Gastroesophageal sphincter (tissue), 4 donors: Measurements from ENCODE around the gene NDUFS1. TPM values are rescaled to one million over a fixed set of nuclear protein-coding genes. Genes with fewer than 3 reads are reported as not detected.

Experiments used
- ATAC-seq: fragments of 150-250 bp; one replicate; pipeline ENCODE4 v1.9.1; 2016; ENCODE audit warnings: mild to moderate bottlenecking, moderate library complexity
- H3K27ac ChIP-seq, 4 donors: fragments of 200-600 bp; sonication (generic) in 3 of 4; 1 replicate in 3 of 4; 2 replicates in 1 of 4; pipeline ENCODE4 v1.5.1; 2016 to 2019
- H3K27me3 ChIP-seq: fragments of 200-600 bp; sonication (generic); one replicate; pipeline ENCODE4 v1.5.1; 2019
- H3K36me3 ChIP-seq, 2 donors: fragments of 200-600 bp; sonication (generic); one replicate each; pipeline ENCODE4 v1.5.1; 2019; ENCODE audit warnings: control low read depth in 1 of 2
- H3K4me1 ChIP-seq, 3 donors: fragments of 200-600 bp; sonication (generic); 1 replicate in 2 of 3; 2 replicates in 1 of 3; pipeline ENCODE4 v1.5.1; 2016 to 2019; ENCODE audit warnings: control low read depth in 2 of 3
- H3K4me3 ChIP-seq, 2 donors: fragments of 200-600 bp; sonication (generic); one replicate each; pipeline ENCODE4 v1.5.1; 2019; ENCODE audit warnings: mild to moderate bottlenecking in 1 of 2, moderate library complexity in 1 of 2
- H3K9me3 ChIP-seq, 3 donors: fragments of 200-600 bp; sonication (generic); one replicate each; pipeline ENCODE4 v1.5.1; 2017 to 2019; ENCODE audit warnings: control low read depth in 2 of 3
- EP300 ChIP-seq: sonication (generic); formaldehyde crosslinking; IDR thresholded peaks from one replicate; pipeline ENCODE4 v1.6.1; 2017; ENCODE audit warnings: antibody characterized with exemption, mild to moderate bottlenecking
- POLR2A ChIP-seq, 2 donors: fragments of 450-650 bp; IDR thresholded peaks; one replicate each; pipeline ENCODE4 v1.6.1; 2017; ENCODE audit warnings: antibody characterized with exemption in 2 of 2, mild to moderate bottlenecking in 2 of 2, moderate library complexity in 1 of 2
- POLR2AphosphoS5 ChIP-seq: sonication (generic); formaldehyde crosslinking; IDR thresholded peaks from one replicate; pipeline ENCODE4 v1.6.1; 2017; ENCODE audit warnings: antibody characterized with exemption
- WGBS, 2 donors: methylation state at CpG; one replicate each; pipeline ENCODE4 v1.1.5; 2018; ENCODE audit warnings: low coverage in 1 of 2; 5-methylcytosine and 5-hydroxymethylcytosine counted together
- small RNA-seq, 4 donors: library from RNA; depleted of rRNA; stranded (forward); fragments of <200 nt; gene quantifications; one replicate each; pipeline ENCODE3, GENCODE V24; 2016
- total RNA-seq, 4 donors: library from RNA; depleted of rRNA; stranded (reverse); fragments of >200 nt; gene quantifications; one replicate each; pipeline ENCODE4 v1.1.0, GENCODE V29; 2016
- TF ChIP-seq, protein P1 (sequence below), 4 experiments: fragments of 200-600 bp in 2 of 4; fragments of 450-650 bp in 2 of 4; sonication (generic) in 1 of 4; IDR thresholded peaks; one replicate each; pipeline ENCODE4 v1.5.1; 2017 to 2019; ENCODE audit warnings: antibody characterized with exemption in 4 of 4, mild to moderate bottlenecking in 2 of 4, moderate library complexity in 2 of 4

NDUFS1 gene
- total RNA-seq, 4 donors from 2014 or later: 101 to 165 (median 123) TPM

GRCh38 chr2:206075113-206075512 is 84.1 kb downstream of the NDUFS1 start:
- no peak for TF ChIP-seq POLR2A (IDR thresholded peaks at IDR 0.05)
- TF ChIP-seq, protein P1, sequence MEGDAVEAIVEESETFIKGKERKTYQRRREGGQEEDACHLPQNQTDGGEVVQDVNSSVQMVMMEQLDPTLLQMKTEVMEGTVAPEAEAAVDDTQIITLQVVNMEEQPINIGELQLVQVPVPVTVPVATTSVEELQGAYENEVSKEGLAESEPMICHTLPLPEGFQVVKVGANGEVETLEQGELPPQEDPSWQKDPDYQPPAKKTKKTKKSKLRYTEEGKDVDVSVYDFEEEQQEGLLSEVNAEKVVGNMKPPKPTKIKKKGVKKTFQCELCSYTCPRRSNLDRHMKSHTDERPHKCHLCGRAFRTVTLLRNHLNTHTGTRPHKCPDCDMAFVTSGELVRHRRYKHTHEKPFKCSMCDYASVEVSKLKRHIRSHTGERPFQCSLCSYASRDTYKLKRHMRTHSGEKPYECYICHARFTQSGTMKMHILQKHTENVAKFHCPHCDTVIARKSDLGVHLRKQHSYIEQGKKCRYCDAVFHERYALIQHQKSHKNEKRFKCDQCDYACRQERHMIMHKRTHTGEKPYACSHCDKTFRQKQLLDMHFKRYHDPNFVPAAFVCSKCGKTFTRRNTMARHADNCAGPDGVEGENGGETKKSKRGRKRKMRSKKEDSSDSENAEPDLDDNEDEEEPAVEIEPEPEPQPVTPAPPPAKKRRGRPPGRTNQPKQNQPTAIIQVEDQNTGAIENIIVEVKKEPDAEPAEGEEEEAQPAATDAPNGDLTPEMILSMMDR (IDR thresholded peaks at IDR 0.05): no peak
- TF ChIP-seq POLR2AphosphoS5: no peak
- 100% methylated on average over 1 of the region's 1 CpG for WGBS, 2 donors
- no peak overlapping the region for H3K27ac ChIP-seq
- peaks cover 0 to 30% (median 0%) of the 10 kb centered on the region in 3 donors for H3K4me1 ChIP-seq
- H3K36me3 ChIP-seq: no peaks in the 10 kb centered on the region
- no peaks in the 10 kb centered on the region for H3K9me3 ChIP-seq
- ATAC-seq: no peak
- H3K4me3 ChIP-seq: no peak overlapping the region
- no peaks in the 10 kb centered on the region for H3K27me3 ChIP-seq

DNA sequence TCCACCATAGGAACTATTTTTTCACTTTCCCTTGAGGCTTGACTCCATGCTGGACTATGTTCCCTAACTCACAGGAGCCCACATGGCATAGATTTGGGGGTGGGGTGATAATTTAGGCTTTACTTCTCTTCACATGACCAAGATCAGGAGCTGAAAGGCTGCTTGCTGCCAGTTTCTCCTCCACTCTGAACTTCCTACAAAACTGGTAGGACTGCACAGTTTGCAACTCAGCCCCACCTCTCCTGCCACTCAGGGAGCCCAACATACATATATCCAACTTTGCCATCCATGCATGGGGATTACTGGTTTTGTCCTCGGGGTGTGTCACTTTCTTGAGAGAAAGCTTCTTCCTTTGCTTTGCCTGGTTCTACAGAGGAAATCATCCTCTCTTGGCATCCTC is 87.4 kb downstream of the NDUFS1 start:
- ATAC-seq: no peak
- peaks cover 0 to 3% (median 0%) of the 10 kb centered on the region in 3 donors for H3K4me1 ChIP-seq
- H3K4me3 ChIP-seq: no peak overlapping the region
- TF ChIP-seq, protein P1 (IDR thresholded peaks at IDR 0.05): no peak
- no peak for TF ChIP-seq EP300
- no peak for TF ChIP-seq POLR2AphosphoS5
- TF ChIP-seq POLR2A (IDR thresholded peaks at IDR 0.05): no peak
- H3K36me3 ChIP-seq: no peaks in the 10 kb centered on the region
- WGBS, 2 donors: 59 to 88% methylated on average over 1 of the region's 1 CpG
- no peaks in the 10 kb centered on the region for H3K27me3 ChIP-seq
- H3K27ac ChIP-seq: no peak overlapping the region
- no peaks in the 10 kb centered on the region for H3K9me3 ChIP-seq

DNA sequence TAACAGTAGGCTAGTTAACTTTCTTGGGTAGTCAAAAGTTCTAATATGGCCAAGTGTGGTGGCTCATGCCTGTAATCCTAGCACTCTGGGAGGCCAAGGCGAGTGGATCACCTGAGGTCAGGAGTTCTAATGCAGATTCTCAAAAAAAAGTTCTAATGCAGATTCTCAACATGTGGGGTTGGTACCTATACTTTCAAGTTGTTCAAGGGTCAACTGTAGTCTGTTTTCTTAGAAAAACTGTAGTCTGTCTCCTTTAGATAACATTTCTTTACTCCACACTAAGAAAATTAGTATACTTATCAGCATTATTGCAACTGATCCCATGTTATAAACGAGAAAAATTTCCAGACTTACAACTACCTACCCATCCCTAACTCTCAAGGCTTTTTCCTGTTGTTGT is 89.8 kb downstream of the NDUFS1 start:
- Histone ChIP-seq H3K9me3 (no peaks in the 10 kb centered on the region), H3K36me3 (no peaks in the 10 kb centered on the region), H3K4me3 (no peak overlapping the region), H3K27me3 (no peaks in the 10 kb centered on the region), H3K27ac (no peak overlapping the region), H3K4me1 (no peaks in the 10 kb centered on the region)
- WGBS, 2 donors: 80 to 86% methylated on average over 1 to 2 of the region's 2 CpGs
- ATAC-seq: no peak
- TF ChIP-seq POLR2A (IDR thresholded peaks at IDR 0.05): no peak
- no peak for TF ChIP-seq EP300
- no peak for TF ChIP-seq POLR2AphosphoS5
- TF ChIP-seq, protein P1 (IDR thresholded peaks at IDR 0.05): no peak

DNA sequence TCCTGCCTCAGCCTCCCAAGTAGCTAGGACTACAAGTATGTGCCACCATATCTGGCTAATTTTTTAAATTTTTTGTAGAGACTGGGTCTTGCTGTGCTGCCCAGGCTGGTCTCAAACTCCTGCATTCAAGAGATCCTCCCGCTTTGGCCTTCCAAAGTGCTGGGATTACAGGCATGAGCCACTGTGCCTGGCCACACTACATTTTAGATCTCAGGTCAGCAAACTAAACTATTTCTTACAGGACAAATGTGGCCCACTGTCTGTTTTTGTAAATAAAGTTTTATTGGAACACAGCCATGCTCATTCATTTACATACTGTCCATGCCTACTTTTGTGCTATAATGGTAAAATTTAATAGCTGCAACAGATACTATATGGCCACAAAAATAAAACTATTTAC is 91.0 kb downstream of the NDUFS1 start:
- ATAC-seq: no peak
- Histone ChIP-seq H3K9me3 (no peaks in the 10 kb centered on the region), H3K27me3 (no peaks in the 10 kb centered on the region), H3K27ac (no peak overlapping the region), H3K4me3 (no peak overlapping the region), H3K4me1 (no peaks in the 10 kb centered on the region), H3K36me3 (peaks cover 0 to 3% of the 10 kb centered on the region in 2 donors)
- no CpG with 5 or more reads among the region's 1 CpG for WGBS, 2 donors
- TF ChIP-seq EP300 (no peak), POLR2A (IDR thresholded peaks at IDR 0.05) (no peak), POLR2AphosphoS5 (no peak)
- TF ChIP-seq, protein P1 (IDR thresholded peaks at IDR 0.05): no peak

Small RNA genes lying within 50 kb of the gene (small RNA-seq; reads per million reads assigned to genes)
- gene RF00134: 0 reads per million in 4 donors
- 0 reads per million in 4 donors for gene RF02271
- gene SNORA41: 0 reads per million in 4 donors
- 0 reads per million in 4 donors for gene SNORD51

Other genes with a start within 250 kb of the NDUFS1 start
- gene INO80D, start 73.3 kb downstream of the NDUFS1 start, total RNA-seq: 10 to 100 TPM; 11.0 to 28.6 (median 21.2) TPM
- 100 to 1,000 TPM; 162 to 367 (median 312) TPM for gene EEF1B2, start 451 bp upstream of the NDUFS1 start, total RNA-seq
- gene ZDBF2, start 115.2 kb upstream of the NDUFS1 start, total RNA-seq: 10 to 100 TPM; 10.9 to 19.9 (median 13.4) TPM